ENCODE results near the gene RCAN2. TPM values are rescaled to one million over a fixed set of nuclear protein-coding genes. Genes with fewer than 3 reads are reported as not detected.

The RCAN2 gene
- total RNA-seq, 1 donor from 2014 or later: 5.8 TPM

GRCh38 chr6:46204880-46205650, 286.2 kb downstream of the RCAN2 start:
- no peak for TF ChIP-seq EZH2phosphoT487 (IDR thresholded peaks at IDR 0.05)
- no peak for TF ChIP-seq EZH2 (IDR thresholded peaks at IDR 0.05)
- no peak for TF ChIP-seq CTCF (IDR thresholded peaks at IDR 0.05)
- H3K27me3 Mint-ChIP-seq (ENCODE audit: insufficient read depth, low read depth): peaks cover 2% of the 10 kb centered on the region

GRCh38 chr6:46203391-46204177, 287.7 kb downstream of the RCAN2 start:
- no peaks in the 10 kb centered on the region for H3K4me1 ChIP-seq
- no peak overlapping the region for H3K27ac ChIP-seq
- no peaks in the 10 kb centered on the region for H3K9me3 ChIP-seq (ENCODE audit: low read depth)
- Mint-ChIP-seq H3K36me3 (no peaks in the 10 kb centered on the region), H3K4me1 (no peaks in the 10 kb centered on the region), H3K27me3 (ENCODE audit: insufficient read depth, low read depth) (peaks cover 2% of the 10 kb centered on the region), H3K4me3 (no peak overlapping the region), H3K27ac (no peak overlapping the region), H3K9me3 (no peaks in the 10 kb centered on the region)
- H3F3A ChIP-seq (ENCODE audit: low read depth): no peaks in the 10 kb centered on the region
- H3K27me3 ChIP-seq: no peaks in the 10 kb centered on the region
- no peak overlapping the region for H3K9ac ChIP-seq
- H3K79me2 ChIP-seq (ENCODE audit: low read depth): no peaks in the 10 kb centered on the region
- TF ChIP-seq EZH2phosphoT487 (IDR thresholded peaks at IDR 0.05) (no peak), CTCF (IDR thresholded peaks at IDR 0.05) (no peak), EZH2 (IDR thresholded peaks at IDR 0.05) (no peak)
- no peaks in the 10 kb centered on the region for H3K36me3 ChIP-seq
- H2AFZ ChIP-seq (replicated peaks): no peak overlapping the region
- H4K20me1 ChIP-seq (ENCODE audit: low read depth): no peaks in the 10 kb centered on the region
- no peak overlapping the region for H3K4me2 ChIP-seq
- DNase-seq (ENCODE audit: low spot score): no peak
- H3K4me3 ChIP-seq: no peak overlapping the region

More at GRCh38 chr6:46204880-46205650, 286.2 kb downstream of the RCAN2 start:
- H3K79me2 ChIP-seq (ENCODE audit: low read depth): no peaks in the 10 kb centered on the region
- Mint-ChIP-seq H3K27ac (no peak overlapping the region), H3K4me1 (no peaks in the 10 kb centered on the region), H3K4me3 (no peak overlapping the region), H3K36me3 (no peaks in the 10 kb centered on the region), H3K9me3 (no peaks in the 10 kb centered on the region)
- H3K9me3 ChIP-seq (ENCODE audit: low read depth): no peaks in the 10 kb centered on the region
- H3K36me3 ChIP-seq: no peaks in the 10 kb centered on the region
- no peaks in the 10 kb centered on the region for H3K4me1 ChIP-seq
- H4K20me1 ChIP-seq (ENCODE audit: low read depth): no peaks in the 10 kb centered on the region
- no peak overlapping the region for H3K4me3 ChIP-seq
- no peaks in the 10 kb centered on the region for H3F3A ChIP-seq (ENCODE audit: low read depth)
- DNase-seq (ENCODE audit: low spot score): no peak
- no peak overlapping the region for H3K4me2 ChIP-seq
- no peaks in the 10 kb centered on the region for H3K27me3 ChIP-seq
- H3K9ac ChIP-seq: no peak overlapping the region
- H2AFZ ChIP-seq (replicated peaks): no peak overlapping the region
- H3K27ac ChIP-seq: no peak overlapping the region

- TF ChIP-seq CTCF (IDR thresholded peaks at IDR 0.05) (no peak), EZH2phosphoT487 (IDR thresholded peaks at IDR 0.05) (no peak), EZH2 (IDR thresholded peaks at IDR 0.05) (no peak)
- Histone ChIP-seq H3K4me1 (no peaks in the 10 kb centered on the region), H3F3A (ENCODE audit: low read depth) (no peaks in the 10 kb centered on the region), H3K9me3 (ENCODE audit: low read depth) (no peaks in the 10 kb centered on the region), H3K79me2 (ENCODE audit: low read depth) (no peaks in the 10 kb centered on the region), H3K4me2 (no peak overlapping the region), H3K27me3 (no peaks in the 10 kb centered on the region), H2AFZ (replicated peaks) (no peak overlapping the region), H3K4me3 (no peak overlapping the region), H3K9ac (no peak overlapping the region), H4K20me1 (ENCODE audit: low read depth) (no peaks in the 10 kb centered on the region), H3K27ac (no peak overlapping the region), H3K36me3 (no peaks in the 10 kb centered on the region)
- H3K9me3 Mint-ChIP-seq: no peaks in the 10 kb centered on the region
- no peaks in the 10 kb centered on the region for H3K4me1 Mint-ChIP-seq
- no peak overlapping the region for H3K4me3 Mint-ChIP-seq
- no peaks in the 10 kb centered on the region for H3K36me3 Mint-ChIP-seq
- DNase-seq (ENCODE audit: low spot score): no peak
- no peak overlapping the region for H3K27ac Mint-ChIP-seq
- H3K27me3 Mint-ChIP-seq (ENCODE audit: insufficient read depth, low read depth): peaks cover 2% of the 10 kb centered on the region
These were observed 289.5 kb downstream of the RCAN2 start for GRCh38 chr6:46201702-46202101.
